Endothelial cell of hepatic sinusoid (primary cell): ENCODE measurements around the gene SF1.

Source experiments
- in situ Hi-C: cut with HindIII; loops from 2 replicates; pipeline ENCODE4 v1.10.0; 2017; ENCODE audit warnings: low sequenced_read_pairs

The SF1 gene

DNA sequence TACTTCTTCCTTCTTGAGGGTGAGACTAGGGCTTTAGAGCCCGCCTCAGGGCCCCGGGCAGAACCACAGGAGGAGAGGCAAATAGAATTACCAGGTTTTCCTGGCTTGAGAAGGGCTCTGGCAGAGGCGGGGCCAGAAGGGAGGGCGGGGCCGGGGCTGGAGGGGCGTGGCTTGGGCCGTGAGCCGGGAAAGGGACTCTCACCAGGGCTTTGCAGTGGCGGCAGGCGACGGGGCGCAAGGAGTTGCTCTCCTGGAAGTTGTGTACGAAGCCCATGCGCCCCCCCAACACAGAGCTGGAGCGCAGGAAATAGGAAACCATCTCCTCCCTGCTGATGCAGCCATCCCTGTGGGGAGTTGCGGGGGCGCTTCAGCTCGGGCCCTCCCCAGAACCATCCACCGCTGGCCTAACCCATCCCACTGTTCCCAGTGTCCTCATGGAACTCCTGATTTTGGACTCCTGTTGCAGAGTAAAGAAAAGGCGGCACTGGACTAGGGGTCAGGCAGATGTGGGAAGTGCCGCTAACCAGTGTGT is 48.4 kb downstream of the SF1 start:
- in situ Hi-C loops: no loop called here

DNA sequence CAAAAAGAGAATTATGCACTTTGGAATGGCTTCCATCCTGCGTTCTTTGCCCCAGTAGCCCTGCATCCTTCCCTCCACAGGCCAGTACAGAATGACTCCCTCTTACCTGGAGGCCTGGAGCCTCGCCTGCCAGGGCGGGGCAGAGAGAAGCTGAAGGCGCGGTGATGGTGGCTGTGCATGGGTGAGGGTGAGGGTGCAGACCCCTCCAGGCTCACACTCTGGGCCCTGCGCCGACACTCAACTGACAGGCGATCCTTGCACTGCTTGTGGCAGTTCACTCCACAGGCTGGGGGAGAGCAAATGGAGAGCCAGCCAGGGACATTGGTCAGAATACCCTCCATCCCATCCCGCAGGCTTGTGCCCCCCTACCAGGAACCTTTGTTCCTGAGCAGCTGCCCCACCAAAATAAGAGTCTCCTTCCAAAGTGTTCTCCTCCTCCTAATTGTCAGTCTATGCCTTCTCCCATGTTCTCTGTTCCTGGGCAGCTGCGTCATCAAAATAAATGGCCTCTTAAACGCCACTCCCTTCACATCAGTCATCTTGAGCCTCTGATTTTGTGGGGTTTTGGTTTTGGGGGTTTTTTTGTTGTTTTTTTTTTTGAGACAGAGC is 49.5 kb downstream of the SF1 start:
- in situ Hi-C loops: no loop called here

DNA sequence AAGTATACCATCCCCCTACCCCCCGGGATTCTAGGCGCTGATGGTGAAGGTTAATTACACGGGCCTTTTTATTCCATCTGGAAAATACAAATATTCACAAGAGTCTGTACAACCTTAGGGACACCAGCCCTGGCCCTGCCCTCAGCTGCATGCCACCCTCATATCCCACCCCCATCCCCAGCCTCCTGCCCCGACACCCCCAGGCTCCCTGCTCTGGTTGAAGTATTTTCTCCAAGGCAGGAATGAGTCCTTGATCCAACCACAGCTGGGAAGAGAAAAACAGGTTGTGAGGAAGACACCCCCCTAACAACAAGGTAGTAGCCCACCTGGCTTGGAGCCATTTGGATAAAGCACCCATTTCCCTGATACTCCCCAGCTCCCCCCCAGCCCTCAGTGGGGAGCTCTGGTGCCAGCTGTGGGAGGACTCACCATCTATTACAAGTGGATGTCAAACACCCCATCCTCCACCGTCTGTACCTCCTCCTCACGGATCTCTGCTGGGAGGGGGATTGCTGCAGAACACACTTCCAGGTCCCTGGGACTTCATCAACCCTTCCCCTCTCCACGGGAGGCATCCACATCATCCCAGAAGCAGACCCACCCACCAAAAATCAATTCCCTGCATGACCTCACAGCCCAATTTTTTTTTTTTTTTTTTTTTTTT is 51.3 kb downstream of the SF1 start:
- in situ Hi-C loops: no loop called here

DNA sequence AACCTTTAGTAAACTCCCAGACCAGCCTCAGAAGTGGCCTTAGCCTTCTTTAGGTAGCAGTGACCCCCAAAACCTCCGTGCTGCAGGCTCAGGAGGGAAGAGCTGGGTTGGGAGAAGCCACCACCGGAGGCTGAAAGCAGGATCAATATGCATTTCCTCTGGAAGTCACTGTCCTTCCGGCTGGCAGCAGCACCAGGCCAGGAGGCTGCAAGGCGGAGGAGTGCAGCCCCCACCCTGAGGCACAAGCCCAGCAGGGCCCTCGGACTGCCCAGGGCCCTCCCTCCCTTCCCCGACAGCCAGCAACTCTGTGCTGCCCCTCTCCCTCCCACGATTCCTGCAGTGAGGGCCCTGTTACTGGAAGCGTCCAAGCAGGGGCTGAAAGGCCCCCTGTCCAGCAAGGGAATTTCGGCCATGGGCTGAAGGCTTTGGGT is 52.1 kb downstream of the SF1 start:
- in situ Hi-C loops: no loop called here

DNA sequence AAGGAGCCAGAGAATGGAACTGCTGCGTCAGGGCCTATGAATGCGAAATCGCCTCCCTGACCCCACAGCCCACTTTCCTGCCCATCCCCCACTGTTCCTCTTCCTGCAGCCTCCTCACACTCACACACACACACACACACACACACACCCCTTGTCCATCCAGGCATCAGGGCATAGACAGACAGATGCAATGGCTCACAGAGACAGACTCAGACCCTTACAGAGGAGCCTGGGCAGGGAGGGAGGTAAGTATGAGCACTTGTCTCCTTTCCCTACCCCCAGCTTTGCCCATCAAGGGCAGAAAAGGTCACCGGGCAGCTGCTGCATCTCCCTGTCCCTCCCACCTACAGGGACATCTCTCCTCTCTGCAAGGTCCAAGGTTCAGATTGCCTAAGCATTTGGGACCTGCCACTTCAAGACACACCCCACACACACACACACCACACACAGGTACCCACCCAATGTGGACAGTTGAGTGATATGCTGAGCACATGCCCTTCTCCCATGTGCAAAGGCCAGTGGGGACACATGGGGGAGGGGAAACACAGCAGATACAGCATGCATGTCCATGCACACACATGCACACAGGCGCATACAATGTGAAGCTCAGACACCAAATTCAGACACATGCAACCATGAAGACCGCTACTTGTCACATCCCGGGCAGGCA is 53.3 kb downstream of the SF1 start:
- in situ Hi-C loops: no loop called here

DNA sequence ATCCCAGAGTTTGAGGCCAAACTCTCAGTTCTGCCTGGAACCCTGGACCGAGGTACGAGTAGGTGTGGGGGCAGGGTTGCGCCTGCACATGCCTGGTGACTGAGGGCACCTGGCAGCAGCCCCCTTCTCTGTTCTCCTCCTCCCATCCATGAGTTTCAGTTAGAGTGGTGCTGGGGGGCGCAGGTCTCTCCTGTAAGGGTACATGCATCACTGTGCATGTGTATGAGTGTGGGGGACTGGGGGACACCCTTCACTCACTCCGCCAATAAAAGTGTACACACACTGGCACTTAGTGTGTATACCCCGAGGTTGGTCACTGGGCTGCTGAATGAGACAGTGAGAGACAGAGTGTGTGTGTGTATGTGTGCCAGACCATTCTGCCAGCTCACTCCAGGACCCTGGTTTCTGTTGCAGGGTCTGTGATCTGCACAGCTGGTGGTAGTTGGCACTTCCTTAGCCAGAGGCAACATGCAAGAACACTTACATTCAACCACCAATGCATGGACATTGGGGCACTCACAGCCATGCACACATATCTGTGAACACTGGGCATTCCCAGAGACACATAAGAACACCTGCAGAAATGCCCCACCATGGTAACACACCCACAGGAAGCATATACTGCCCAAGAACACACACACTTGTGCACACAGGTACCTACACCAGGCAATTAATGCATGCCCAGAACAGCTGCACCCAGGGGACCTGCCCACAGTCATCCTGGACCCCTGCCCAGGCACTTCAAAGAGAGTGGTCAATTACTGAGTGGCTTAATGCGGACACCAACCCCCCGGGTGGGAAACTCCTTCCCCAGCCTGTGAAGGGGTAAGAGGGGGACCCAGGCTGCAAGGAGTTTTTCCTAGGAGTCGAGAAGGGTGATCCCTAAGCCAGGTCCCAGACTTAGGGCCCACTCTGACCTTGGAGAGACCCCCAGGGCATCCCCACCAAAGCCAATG is 54.2 kb downstream of the SF1 start:
- in situ Hi-C loops: no loop called here

DNA sequence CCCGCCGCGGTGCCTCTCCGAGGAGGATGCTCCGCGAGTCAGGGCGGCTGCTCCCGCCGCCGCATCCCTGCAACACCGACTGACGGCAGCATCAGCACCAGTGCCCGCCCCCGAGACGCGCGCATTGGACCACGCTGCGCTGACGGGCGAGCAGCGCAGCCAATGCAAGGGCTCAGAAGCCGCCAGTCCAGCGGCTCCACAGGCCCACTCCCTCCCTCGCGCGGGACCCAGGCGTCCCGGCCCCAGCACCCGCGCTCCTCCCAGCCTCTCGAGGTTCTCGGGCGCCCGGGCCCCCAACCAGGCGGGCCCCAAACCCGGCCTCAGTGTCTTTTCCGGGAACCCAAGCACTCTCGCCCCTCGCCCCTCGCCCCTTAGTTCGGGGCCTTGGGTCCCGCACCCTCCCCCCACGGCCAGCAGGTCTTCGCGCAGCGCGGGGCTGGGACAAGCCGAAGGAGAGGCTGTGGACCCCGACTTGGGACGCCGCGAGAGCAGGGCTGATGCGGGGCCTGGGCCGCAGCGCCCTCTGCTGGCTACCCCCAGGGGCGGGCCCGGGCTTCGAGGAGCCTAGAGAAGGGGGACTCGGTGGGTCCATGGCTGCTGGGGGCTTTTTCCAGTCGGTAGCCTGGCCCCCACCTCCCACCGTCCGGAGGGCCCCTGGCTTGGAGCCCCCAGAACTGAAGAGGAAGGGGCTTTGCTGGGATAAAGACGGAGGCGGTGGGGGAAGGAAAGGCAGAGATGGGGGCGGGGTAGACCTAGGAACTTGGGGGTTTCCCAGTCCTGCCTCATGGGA is 55.0 kb downstream of the SF1 start, which contains the start of gene NRXN2:
Gene NRXN2 (minus strand): TSS at position 81 of the 790 bp plus-strand sequence. CDS start 9,498 bp downstream, outside the sequence.
- in situ Hi-C loops: no loop called here

DNA sequence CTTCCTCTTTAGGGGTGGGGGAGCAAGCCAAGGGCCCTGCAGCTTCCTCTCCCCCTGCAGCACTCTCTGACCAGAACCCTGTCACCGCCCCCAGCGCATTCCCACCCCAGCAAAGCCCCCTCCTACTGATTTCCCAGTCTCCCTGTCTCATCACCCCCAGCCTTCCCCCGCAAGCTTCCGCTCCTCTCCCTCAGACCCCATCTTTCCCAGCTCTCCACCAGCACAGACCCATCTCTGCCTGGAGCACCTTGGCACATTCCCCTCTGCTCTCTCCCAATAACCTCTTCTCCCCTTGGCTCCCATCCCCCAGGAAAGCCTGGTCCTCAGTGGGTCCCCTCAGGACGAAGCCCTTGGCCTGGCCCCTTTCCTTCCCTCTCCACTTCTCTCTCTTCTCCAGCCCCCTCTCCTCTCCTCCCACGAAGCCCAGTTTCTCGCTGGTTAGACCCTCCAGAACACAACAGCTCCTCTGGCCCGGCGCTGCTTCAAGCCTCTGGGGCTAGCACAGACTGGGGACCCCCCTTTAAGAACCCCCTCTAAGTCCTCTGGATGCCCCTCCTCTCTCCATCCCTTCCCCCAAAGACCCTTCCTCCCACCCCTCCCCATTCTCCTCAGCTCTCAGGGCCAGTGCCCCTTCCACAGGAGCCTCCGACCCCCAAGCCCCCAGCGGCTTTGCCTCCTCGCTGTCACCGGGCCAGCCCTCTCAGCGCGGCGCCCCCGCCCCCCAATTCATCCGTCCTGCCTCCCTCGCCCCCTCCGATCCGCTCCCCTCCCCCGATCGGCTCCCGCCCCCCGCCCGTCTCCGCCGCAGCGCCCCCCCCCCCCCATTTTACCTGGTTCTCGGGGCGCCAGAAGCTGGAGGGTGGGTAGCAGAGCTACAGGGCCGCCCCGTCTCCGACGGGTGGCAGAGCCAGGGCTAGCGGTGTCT is 55.9 kb downstream of the SF1 start:
- in situ Hi-C loops: no loop called here

DNA sequence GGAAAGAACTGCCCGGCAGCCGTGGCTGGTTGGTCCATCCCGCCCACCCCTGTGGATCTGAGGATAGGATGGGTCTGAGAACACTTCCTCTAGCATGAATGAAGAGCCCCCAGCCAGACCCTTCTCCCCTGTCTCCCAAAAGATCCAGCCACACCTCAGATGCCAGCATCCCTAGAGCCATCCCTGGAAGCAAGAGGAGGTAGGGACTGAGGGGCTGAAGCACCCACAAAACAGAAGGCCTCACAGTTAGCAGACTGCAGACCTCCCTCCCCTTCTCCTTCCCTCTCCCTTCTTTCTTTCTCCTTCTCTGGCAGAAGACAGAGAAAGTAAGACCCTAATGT is 57.0 kb downstream of the SF1 start:
- in situ Hi-C loops: no loop called here

DNA sequence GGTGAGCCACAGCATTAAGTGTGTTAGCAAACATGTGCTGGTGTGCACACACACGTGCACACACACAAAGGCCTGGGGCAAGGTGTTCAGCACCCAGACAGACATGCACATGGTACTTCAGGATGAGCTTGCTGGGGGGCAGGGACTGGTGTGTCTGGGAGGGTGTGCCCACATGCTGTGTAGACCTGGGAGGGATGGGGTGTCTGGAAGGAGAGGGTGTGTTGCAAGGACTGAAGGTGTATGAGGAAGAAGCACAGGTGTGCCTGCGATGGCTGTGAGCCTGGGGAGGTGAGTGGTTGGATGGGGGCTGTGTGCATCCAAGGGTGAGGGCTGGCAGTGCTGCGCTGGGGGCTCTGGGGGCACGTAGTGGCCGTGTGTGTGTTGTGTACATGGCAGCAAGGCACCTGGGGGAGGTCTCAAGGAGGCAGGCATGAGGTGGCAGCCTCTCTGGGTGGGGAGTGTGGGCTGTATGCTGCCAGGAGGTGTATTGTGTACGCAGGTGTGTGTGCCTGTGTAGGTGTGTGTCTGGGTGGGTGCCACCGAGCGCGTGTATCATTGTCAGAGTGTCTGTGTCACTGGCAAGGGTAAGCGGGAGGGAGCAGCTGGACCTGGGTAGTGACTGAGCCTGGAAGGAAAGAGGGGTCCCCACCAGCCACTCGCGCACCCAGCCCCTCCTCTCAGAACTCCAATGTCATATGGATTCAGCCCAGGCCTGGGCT is 57.5 kb downstream of the SF1 start:
- in situ Hi-C loops: no loop called here

DNA sequence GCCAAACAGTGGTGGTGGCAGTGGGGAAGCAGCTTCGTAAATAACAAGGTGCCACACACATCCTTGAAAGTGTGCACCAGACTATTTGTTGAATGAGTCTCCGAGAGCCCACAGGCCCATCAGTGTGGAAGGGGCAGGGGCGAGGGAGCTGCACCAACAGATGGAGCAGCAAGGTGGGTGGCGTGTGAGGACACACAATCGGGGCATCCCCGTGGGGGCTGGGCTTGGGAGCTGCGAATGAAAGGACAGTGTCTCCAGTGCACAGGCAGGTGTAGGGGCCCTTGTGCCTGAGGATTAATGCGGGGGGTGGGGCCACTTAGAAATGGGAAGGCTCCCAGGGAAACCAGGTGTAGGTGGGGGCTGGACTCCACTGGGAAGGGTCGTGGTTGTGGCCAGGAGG is 58.2 kb downstream of the SF1 start:
- in situ Hi-C loops: no loop called here

DNA sequence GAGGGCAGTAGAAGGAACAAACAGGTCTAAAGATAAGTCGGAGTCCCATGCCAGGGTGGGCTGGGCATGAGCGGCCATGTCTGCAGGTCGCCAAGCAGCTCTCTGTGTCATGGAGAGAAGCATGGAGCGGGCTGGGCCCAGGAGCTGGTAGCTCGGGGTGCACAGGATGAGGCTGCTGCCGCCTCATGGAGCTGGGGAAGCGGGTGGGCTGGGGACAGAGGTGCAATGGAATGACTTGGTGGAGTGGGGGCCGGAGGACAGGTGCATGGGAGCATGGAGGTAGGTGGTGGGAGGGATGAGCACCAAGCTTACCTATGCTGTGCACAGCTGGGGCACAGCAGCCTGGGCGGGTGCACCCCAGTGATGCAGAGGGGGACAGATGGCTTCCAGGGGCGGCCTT is 58.9 kb downstream of the SF1 start:
- in situ Hi-C loops: loop anchor here (5.0 kb wide), 1 partner anchor 33 kb away; no protein-coding TSS in a partner anchor

DNA sequence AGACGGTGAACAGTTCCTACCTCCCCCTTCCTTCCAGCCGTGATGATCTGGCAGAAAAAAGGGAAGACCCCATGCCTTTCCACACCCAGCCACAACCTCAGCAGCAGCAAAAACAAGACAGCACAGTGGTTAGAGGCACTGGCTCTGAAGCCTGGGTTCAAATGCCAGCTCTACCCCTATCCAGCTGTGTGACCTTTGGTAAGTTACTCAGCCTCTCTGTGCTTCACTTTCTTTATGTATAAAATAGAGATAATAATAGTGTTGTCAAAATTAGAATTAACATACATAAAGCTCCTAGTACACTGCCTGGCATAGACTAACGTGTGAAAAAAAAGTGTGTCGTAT is 59.6 kb downstream of the SF1 start:
- in situ Hi-C loops: loop anchor here (5.0 kb wide), 1 partner anchor 34 kb away; no protein-coding TSS in a partner anchor

DNA sequence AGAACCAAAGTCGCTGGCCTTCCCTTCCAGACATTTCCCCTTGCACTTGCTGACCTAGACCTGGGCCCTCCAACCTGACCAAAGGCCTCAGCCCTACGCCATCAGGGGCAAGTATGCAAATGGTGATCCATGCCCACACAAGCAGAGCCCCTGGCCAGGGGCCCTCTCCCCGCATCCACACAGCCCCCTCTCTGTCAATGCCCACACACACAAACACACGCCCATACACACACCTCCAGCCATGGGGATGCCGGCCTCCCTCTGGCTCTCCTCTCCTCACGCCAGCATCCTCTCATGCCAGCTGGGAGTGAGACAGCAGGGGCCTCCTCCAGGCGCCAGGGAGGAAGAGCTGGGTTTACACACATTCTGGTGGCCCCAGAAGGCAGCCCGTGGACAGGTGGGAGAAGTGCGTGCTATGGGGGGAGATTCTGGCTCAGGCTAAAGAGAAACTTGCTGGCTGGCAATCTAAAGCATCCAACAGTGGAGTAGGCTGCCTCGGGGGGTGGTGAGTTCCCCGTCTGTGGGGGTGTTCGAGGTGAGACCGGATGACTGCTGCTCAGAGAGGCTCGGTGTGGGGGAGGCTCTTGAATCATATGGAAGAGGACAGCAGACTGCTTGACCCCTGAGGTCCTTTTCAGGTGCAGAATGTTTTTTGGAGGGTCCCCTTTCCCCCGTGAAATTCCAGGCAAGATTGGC is 60.1 kb downstream of the SF1 start:
- in situ Hi-C loops: loop anchor here (5.0 kb wide), 1 partner anchor 34 kb away; no protein-coding TSS in a partner anchor

DNA sequence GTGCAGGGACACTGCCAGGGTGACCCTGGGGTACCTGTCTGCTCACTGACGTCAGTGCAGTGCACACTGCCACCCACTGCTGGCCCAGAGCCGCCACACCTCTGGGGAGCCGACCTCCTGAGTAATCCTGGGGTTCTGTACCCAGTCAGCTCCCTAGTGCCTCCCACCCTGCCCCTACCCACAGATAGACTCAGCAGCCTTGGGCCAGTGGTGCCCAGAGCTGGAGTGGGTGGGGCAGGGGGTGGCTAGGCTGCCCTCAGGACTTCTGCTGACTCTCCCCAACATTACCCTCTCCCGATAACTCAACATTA is 61.1 kb downstream of the SF1 start:
- in situ Hi-C loops: loop anchor here (5.0 kb wide), 1 partner anchor 35 kb away; no protein-coding TSS in a partner anchor

DNA sequence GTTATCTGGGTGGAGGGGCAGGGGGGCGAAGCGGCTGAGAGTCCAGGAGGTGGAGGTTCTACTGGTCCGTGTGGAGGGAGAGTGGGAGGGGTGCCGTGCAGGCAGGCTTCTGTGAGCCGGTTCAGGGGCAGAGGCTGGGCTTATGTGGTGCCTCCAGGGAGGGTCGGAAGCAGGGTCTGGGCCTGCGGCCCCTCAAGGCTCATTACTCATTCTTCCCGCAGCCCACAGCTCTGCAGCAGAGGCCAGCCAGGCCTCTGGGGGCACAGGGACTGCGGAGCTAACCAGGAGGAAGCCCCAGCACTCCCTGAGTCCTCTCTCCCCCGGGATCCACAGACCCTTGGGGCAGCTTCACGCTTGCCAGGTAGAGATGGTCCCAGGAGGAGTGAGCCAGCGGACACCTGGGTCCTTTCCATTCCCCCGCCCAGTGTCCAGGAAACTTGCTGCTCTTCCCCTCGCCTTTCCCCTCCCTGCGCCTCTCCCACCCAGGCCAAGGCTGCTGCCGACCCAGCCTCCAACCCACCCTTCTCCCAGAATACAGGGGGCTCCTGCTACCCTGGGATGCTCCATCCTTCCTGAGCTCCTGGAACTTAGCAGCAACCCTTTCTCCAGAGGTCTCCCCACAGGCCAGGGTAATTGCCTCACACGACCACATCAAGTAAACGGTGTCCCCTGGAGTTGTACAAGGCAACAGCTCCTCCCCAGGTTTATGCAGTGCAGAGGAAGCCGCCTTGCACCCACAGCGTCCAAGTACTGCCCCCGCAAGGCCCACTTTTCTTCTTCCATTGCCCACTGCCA is 61.7 kb downstream of the SF1 start:
- in situ Hi-C loops: loop anchor here (5.0 kb wide), 1 partner anchor 36 kb away; no protein-coding TSS in a partner anchor
